HG02623 (cell line): ENCODE data around the gene SLC18A3.
A peak's percentile ranks its signal among the peaks of the same experiment; 100 is the strongest.

Experiments used
- ATAC-seq: cut with Tn5 transposase; IDR thresholded peaks from one replicate; pipeline ENCODE4 v1.9.1; 2021; ENCODE audit warnings: moderate library complexity; ENCODE audit not compliant: unreplicated experiment

SLC18A3 gene

GRCh38 chr10:49610114-49610457 lies at the start of gene SLC18A3:
TSS of gene SLC18A3 (plus strand) at chr10:49610310. CDS start at chr10:49610741, 431 bp downstream.
- no peak for ATAC-seq

GRCh38 chr10:49560526-49560925 lies 49.6 kb upstream of the SLC18A3 start:
- no peak for ATAC-seq

GRCh38 chr10:49562893-49563292 lies 47.2 kb upstream of the SLC18A3 start:
- no peak for ATAC-seq

- no peak for ATAC-seq
These were observed 45.6 kb upstream of the SLC18A3 start for GRCh38 chr10:49564461-49565009.

GRCh38 chr10:49567810-49568209 lies 42.3 kb upstream of the SLC18A3 start:
- ATAC-seq = no peak

GRCh38 chr10:49568235-49568634 lies 41.9 kb upstream of the SLC18A3 start:
- ATAC-seq = no peak

- ATAC-seq = no peak
These were observed 41.0 kb upstream of the SLC18A3 start for GRCh38 chr10:49569031-49569631.

GRCh38 chr10:49571388-49571787 lies 38.7 kb upstream of the SLC18A3 start:
- no peak for ATAC-seq

GRCh38 chr10:49572594-49573114 lies 37.5 kb upstream of the SLC18A3 start:
- ATAC-seq = no peak

- ATAC-seq = no peak
These were observed 34.5 kb upstream of the SLC18A3 start for GRCh38 chr10:49575489-49576072.

GRCh38 chr10:49577182-49577925 lies 32.8 kb upstream of the SLC18A3 start:
- ATAC-seq = no peak

GRCh38 chr10:49578392-49578791 lies 31.7 kb upstream of the SLC18A3 start:
- no peak for ATAC-seq

- ATAC-seq = no peak
These were observed 30.5 kb upstream of the SLC18A3 start for GRCh38 chr10:49579621-49580020.

- no peak for ATAC-seq
These were observed 24.7 kb upstream of the SLC18A3 start for GRCh38 chr10:49585387-49585786.

GRCh38 chr10:49587981-49588380 lies 22.1 kb upstream of the SLC18A3 start:
- ATAC-seq = no peak

GRCh38 chr10:49592726-49593563 lies 17.2 kb upstream of the SLC18A3 start:
- peak; percentile 58 for ATAC-seq

- no peak for ATAC-seq
These were observed 16.6 kb upstream of the SLC18A3 start for GRCh38 chr10:49593564-49593875.

GRCh38 chr10:49593998-49594397 lies 16.1 kb upstream of the SLC18A3 start:
- ATAC-seq = no peak

GRCh38 chr10:49594594-49594993 lies 15.5 kb upstream of the SLC18A3 start:
- no peak for ATAC-seq

GRCh38 chr10:49595003-49595712 lies 15.0 kb upstream of the SLC18A3 start:
- ATAC-seq = no peak
